ENCODE results near the gene RFX4.

The RFX4 gene

GRCh38 chr12:106647793-106648514 lies 65.2 kb downstream of the RFX4 start:
- TF ChIP-seq CTCF (IDR thresholded peaks at IDR 0.05; ENCODE audit: poor library complexity, severe bottlenecking) = no peak
- H3K27ac ChIP-seq (ENCODE audit: poor library complexity, severe bottlenecking) = no peak overlapping the region
- H3K4me3 ChIP-seq (ENCODE audit: severe bottlenecking) = no peak overlapping the region
- no peaks in the 10 kb centered on the region for H3K4me1 ChIP-seq (ENCODE audit: insufficient read depth, poor library complexity, severe bottlenecking)
- ATAC-seq (ENCODE audit: low read depth) (no peak), DNase-seq (ENCODE audit: low spot score) (no peak)
- H3K36me3 ChIP-seq (ENCODE audit: low read depth) = no peaks in the 10 kb centered on the region
- H3K9me3 ChIP-seq (ENCODE audit: severe bottlenecking) = no peaks in the 10 kb centered on the region
- H3K27me3 ChIP-seq (ENCODE audit: insufficient read depth, poor library complexity, severe bottlenecking) = no peaks in the 10 kb centered on the region

GRCh38 chr12:106648736-106649135 lies 65.9 kb downstream of the RFX4 start:
- H3K4me1 ChIP-seq (ENCODE audit: insufficient read depth, poor library complexity, severe bottlenecking) = no peaks in the 10 kb centered on the region
- no peaks in the 10 kb centered on the region for H3K9me3 ChIP-seq (ENCODE audit: severe bottlenecking)
- H3K27me3 ChIP-seq (ENCODE audit: insufficient read depth, poor library complexity, severe bottlenecking) = no peaks in the 10 kb centered on the region
- H3K27ac ChIP-seq (ENCODE audit: poor library complexity, severe bottlenecking) = no peak overlapping the region
- TF ChIP-seq CTCF (IDR thresholded peaks at IDR 0.05; ENCODE audit: poor library complexity, severe bottlenecking) = no peak
- H3K4me3 ChIP-seq (ENCODE audit: severe bottlenecking) = no peak overlapping the region
- H3K36me3 ChIP-seq (ENCODE audit: low read depth) = no peaks in the 10 kb centered on the region
- DNase-seq (ENCODE audit: low spot score) = no peak
- ATAC-seq (ENCODE audit: low read depth) = no peak

GRCh38 chr12:106651552-106651951 lies 68.7 kb downstream of the RFX4 start:
- Histone ChIP-seq H3K27me3 (ENCODE audit: insufficient read depth, poor library complexity, severe bottlenecking) (peaks cover 3% of the 10 kb centered on the region), H3K36me3 (ENCODE audit: low read depth) (no peaks in the 10 kb centered on the region), H3K4me3 (ENCODE audit: severe bottlenecking) (no peak overlapping the region), H3K9me3 (ENCODE audit: severe bottlenecking) (no peaks in the 10 kb centered on the region), H3K27ac (ENCODE audit: poor library complexity, severe bottlenecking) (no peak overlapping the region), H3K4me1 (ENCODE audit: insufficient read depth, poor library complexity, severe bottlenecking) (no peaks in the 10 kb centered on the region)
- DNase-seq (ENCODE audit: low spot score) (no peak), ATAC-seq (ENCODE audit: low read depth) (no peak)
- no peak for TF ChIP-seq CTCF (IDR thresholded peaks at IDR 0.05; ENCODE audit: poor library complexity, severe bottlenecking)

GRCh38 chr12:106652510-106653015 lies 69.8 kb downstream of the RFX4 start:
- peaks cover 3% of the 10 kb centered on the region for H3K27me3 ChIP-seq (ENCODE audit: insufficient read depth, poor library complexity, severe bottlenecking)
- no peak for ATAC-seq (ENCODE audit: low read depth)
- DNase-seq (ENCODE audit: low spot score) = no peak
- no peak for TF ChIP-seq CTCF (IDR thresholded peaks at IDR 0.05; ENCODE audit: poor library complexity, severe bottlenecking)
- no peak overlapping the region for H3K4me3 ChIP-seq (ENCODE audit: severe bottlenecking)
- H3K36me3 ChIP-seq (ENCODE audit: low read depth) = no peaks in the 10 kb centered on the region
- no peak overlapping the region for H3K27ac ChIP-seq (ENCODE audit: poor library complexity, severe bottlenecking)
- H3K9me3 ChIP-seq (ENCODE audit: severe bottlenecking) = no peaks in the 10 kb centered on the region
- H3K4me1 ChIP-seq (ENCODE audit: insufficient read depth, poor library complexity, severe bottlenecking) = no peaks in the 10 kb centered on the region

GRCh38 chr12:106655577-106655976 lies 72.8 kb downstream of the RFX4 start:
- H3K36me3 ChIP-seq (ENCODE audit: low read depth) = no peaks in the 10 kb centered on the region
- DNase-seq (ENCODE audit: low spot score) (no peak), ATAC-seq (ENCODE audit: low read depth) (no peak)
- H3K4me3 ChIP-seq (ENCODE audit: severe bottlenecking) = no peak overlapping the region
- peaks cover 3% of the 10 kb centered on the region for H3K27me3 ChIP-seq (ENCODE audit: insufficient read depth, poor library complexity, severe bottlenecking)
- no peaks in the 10 kb centered on the region for H3K4me1 ChIP-seq (ENCODE audit: insufficient read depth, poor library complexity, severe bottlenecking)
- H3K9me3 ChIP-seq (ENCODE audit: severe bottlenecking) = no peaks in the 10 kb centered on the region
- no peak overlapping the region for H3K27ac ChIP-seq (ENCODE audit: poor library complexity, severe bottlenecking)
- TF ChIP-seq CTCF (IDR thresholded peaks at IDR 0.05; ENCODE audit: poor library complexity, severe bottlenecking) = no peak

All from RWPE2 (cell line).